Measurements from ENCODE around the gene SLC1A2.

The SLC1A2 gene

DNA sequence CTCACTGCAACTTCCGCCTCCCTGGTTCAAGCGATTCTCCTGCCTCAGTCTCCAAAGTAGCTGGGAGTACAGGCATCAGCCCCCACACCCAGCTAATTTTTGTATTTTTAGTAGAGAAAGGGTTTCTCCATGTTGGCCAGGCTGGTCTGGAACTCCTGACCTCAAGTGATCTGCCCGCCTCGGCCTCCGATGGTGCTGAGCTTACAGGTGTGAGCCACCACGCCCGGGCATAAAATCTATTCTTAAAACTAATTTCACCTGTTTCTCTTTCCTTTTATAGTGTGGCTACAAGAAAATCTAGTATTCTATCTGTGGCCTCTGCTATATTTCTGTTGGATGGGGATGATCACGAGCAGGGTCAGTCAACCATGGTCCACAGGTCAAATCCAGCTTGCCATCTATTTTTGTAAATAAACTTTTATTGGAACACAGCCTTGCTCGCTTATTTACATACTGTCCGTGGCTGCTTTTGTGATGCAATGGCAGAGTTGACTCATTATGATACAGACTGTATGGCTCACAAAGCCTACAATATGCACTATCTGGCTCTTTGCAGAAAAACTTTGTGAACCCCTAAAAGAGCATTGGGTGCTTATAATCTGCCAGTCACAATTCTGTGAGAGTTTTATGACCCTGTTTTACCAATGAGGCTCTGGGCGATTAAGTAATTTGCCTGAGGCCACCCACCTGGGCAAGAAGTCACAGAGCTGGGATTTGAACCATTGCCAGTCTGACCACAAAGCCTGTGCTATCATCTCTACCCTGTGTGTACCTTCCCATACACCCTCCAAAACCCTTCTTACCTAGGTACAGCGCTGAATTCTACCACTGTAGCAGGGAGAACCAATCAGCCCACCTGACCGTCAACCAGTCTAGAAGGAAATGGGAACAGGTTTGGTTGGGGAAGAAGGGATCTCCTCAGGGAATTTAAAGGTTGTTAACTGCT is 28.3 kb downstream of the SLC1A2 start:
- TF ChIP-seq CTCF (IDR thresholded peaks at IDR 0.05; ENCODE audit: low read depth, low read length, missing control alignments) = no peak
- in situ Hi-C loops (cut with HindIII; ENCODE audit: low pct_ligation_motif_present, low sequenced_read_pairs) = loop anchor here (25.0 kb wide), 1 partner anchor 454 kb away; no protein-coding TSS in a partner anchor
- Histone ChIP-seq H3K36me3 (replicated peaks) (no peaks in the 10 kb centered on the region), H3K27me3 (replicated peaks) (no peaks in the 10 kb centered on the region), H3K27ac (no peak overlapping the region), H3K4me3 (ENCODE audit: low read depth, low read length) (no peak overlapping the region)
- DNase-seq = peak; percentile 76

GRCh38 chr11:35389897-35390465 is 29.4 kb downstream of the SLC1A2 start:
- Histone ChIP-seq H3K4me3 (ENCODE audit: low read depth, low read length) (no peak overlapping the region), H3K27me3 (replicated peaks) (no peaks in the 10 kb centered on the region), H3K27ac (no peak overlapping the region), H3K36me3 (replicated peaks) (no peaks in the 10 kb centered on the region)
- TF ChIP-seq CTCF (IDR thresholded peaks at IDR 0.05; ENCODE audit: low read depth, low read length, missing control alignments) = no peak
- in situ Hi-C loops (cut with HindIII; ENCODE audit: low pct_ligation_motif_present, low sequenced_read_pairs) = loop anchor here (25.0 kb wide), 1 partner anchor 453 kb away; no protein-coding TSS in a partner anchor
- DNase-seq = no peak

DNA sequence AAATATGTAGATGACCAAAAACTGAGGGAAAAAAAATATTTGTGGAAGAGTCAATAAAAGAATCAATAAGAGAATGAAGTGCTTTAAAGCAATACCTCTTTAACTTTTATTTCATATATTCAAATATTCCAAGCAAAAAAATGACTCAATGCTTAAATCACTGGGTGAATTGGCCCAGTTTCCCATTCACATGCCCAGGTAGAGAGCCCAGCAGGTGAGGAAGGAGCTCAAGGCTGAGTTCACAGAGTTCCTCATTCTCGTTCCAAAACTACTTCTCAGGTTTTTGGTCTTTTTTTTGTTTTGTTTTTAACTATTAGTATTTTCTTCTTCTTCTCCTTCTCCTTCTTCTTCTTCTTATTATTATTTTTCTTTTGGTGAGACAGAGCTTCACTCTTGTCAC is 30.2 kb downstream of the SLC1A2 start:
- H3K36me3 ChIP-seq (replicated peaks) = no peaks in the 10 kb centered on the region
- TF ChIP-seq CTCF (IDR thresholded peaks at IDR 0.05; ENCODE audit: low read depth, low read length, missing control alignments) = no peak
- in situ Hi-C loops (cut with HindIII; ENCODE audit: low pct_ligation_motif_present, low sequenced_read_pairs) = loop anchor here (25.0 kb wide), 1 partner anchor 452 kb away; no protein-coding TSS in a partner anchor
- DNase-seq = no peak
- H3K27me3 ChIP-seq (replicated peaks) = no peaks in the 10 kb centered on the region
- H3K27ac ChIP-seq = no peak overlapping the region
- no peak overlapping the region for H3K4me3 ChIP-seq (ENCODE audit: low read depth, low read length)

GRCh38 chr11:35388061-35388460 is 31.3 kb downstream of the SLC1A2 start:
- in situ Hi-C loops (cut with HindIII; ENCODE audit: low pct_ligation_motif_present, low sequenced_read_pairs) = loop anchor here (25.0 kb wide), 1 partner anchor 451 kb away; no protein-coding TSS in a partner anchor
- no peak for DNase-seq
- TF ChIP-seq CTCF (IDR thresholded peaks at IDR 0.05; ENCODE audit: low read depth, low read length, missing control alignments) = no peak
- no peak overlapping the region for H3K4me3 ChIP-seq (ENCODE audit: low read depth, low read length)
- no peak overlapping the region for H3K27ac ChIP-seq
- H3K27me3 ChIP-seq (replicated peaks) = no peaks in the 10 kb centered on the region
- H3K36me3 ChIP-seq (replicated peaks) = no peaks in the 10 kb centered on the region

- H3K4me3 ChIP-seq (ENCODE audit: low read depth, low read length) = no peak overlapping the region
- H3K27me3 ChIP-seq (replicated peaks) = no peaks in the 10 kb centered on the region
- no peaks in the 10 kb centered on the region for H3K36me3 ChIP-seq (replicated peaks)
- no peak for DNase-seq
- no peak overlapping the region for H3K27ac ChIP-seq
- TF ChIP-seq CTCF (IDR thresholded peaks at IDR 0.05; ENCODE audit: low read depth, low read length, missing control alignments) = peak; percentile 56
- in situ Hi-C loops (cut with HindIII; ENCODE audit: low pct_ligation_motif_present, low sequenced_read_pairs) = loop anchor here (25.0 kb wide), 1 partner anchor 450 kb away; no protein-coding TSS in a partner anchor
These were observed 32.0 kb downstream of the SLC1A2 start for GRCh38 chr11:35387111-35387982.
